Loucy (cell line): ENCODE results near the gene ZNF467.

Experiments
- CTCF ChIP-seq: fragments of 200-600 bp; sonication (generic); conservative IDR thresholded peaks from 2 replicates; pipeline ENCODE4 v1.5.1; 2014; ENCODE audit warnings: mild to moderate bottlenecking, antibody characterized with exemption, low read length
- EZH2phosphoT487 ChIP-seq: fragments of 200-600 bp; IDR thresholded peaks from 2 replicates; pipeline ENCODE4 v1.6.1; 2018; ENCODE audit warnings: antibody characterized with exemption, mild to moderate bottlenecking, moderate library complexity, borderline replicate concordance

GRCh38 chr7:149775176-149775556, 1.8 kb upstream of the ZNF467 start:
- TF ChIP-seq CTCF (no peak), EZH2phosphoT487 (no peak)
